ENCODE data around the gene CHMP2A.

CHMP2A gene

DNA sequence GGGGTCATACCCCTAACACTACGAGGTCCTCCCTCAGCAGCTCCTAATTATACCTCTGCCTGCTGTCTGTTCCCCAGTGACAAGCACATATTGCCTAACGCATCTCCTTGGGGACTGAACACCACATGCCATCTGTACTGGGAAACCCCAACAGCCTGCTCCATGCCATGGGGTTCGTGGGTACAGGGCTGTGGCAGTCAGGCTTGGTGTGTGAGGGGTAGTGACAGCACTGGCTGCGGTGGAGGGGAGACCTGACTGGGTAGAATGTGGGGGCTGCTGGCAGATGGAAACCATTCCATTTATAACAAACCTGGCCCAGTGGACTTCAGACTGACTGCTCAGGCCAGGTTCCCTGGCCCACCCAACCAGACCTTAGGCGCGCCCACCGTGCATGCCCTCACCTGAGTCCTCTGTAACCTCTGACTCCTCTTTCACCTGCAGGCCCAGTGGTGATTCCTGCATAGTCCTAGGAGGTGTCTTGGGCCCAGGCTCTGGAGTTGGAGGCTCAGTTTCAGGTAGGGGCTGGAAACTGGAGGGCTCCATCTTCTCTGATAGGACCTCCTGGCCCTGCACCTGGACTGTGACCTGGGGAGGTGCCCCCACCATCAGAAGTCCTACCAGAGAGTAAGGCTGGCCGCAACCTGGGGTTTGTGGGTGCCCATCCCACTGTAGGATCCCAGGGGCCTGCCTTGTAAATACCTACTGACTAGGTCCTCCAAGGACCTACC, 15.2 kb upstream of the CHMP2A start:
- no peak for DNase-seq

DNA sequence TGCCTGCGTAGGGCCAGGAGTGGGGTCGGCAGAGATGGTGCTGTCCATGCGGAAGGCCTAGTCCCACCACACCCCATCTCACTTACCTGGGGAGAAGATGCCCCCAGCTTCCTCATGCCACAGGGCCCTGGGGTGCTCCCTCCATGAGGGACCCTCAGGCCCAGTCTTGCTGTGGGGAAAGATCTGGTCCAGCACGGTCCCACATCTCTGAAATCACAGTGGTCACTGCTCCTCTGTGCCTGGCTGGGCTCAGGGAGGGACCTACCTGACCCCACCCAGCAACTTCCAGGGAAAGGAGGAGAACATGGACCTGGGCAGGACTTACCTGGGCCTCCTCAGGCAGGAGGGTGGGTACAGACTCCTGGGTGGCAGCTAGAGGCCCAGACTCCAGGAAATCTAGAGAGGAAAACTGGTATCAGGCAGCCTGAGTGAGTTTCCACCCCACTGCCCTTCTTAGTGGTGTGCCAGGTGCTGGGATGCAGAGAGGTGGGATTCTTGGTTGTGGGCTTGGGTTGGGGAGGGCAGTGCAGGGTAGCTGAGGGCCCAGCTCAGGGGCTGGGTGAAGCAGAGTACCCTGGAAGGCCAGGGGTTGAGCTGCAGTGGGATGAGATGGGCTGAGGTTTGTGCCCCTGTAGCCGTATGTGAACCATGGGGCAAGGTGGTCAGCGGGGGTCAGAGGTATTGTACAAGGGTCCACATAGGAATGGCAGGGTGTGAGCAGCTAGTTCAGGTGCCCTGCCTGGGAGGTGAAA, 14.5 kb upstream of the CHMP2A start:
- DNase-seq: no peak

DNA sequence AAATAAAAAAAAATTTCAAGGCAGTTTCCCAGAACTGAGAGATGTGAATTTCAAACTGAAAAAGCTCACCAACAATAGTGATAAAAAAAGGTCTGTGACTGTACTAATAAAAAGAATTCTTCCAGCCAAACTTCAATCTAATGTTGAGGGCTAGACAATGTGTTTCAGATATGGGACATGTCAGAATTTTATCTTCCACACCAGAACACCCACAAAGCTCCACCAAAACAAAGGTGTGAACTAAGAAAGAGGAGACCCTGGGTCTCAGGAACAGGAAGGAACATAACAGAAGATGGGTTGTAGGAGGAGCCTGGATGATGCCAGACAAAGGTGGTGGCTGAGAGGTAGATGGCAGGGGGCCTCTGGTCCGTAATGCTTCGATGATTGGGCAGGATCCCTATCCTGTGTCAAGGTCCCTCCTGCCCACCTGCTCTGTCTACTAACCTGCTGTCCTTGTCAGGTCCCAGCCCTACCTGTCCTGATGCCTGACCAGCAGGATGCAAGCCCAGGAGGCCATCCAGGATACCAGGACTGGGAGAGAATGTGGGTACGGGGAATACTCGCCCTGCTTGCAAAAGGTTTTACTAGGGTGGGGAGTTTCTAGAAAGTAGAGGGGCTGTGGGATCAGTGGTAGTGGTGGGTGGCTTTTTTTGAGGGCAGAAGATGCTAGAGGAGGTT, 13.7 kb upstream of the CHMP2A start:
- no peak for DNase-seq

DNA sequence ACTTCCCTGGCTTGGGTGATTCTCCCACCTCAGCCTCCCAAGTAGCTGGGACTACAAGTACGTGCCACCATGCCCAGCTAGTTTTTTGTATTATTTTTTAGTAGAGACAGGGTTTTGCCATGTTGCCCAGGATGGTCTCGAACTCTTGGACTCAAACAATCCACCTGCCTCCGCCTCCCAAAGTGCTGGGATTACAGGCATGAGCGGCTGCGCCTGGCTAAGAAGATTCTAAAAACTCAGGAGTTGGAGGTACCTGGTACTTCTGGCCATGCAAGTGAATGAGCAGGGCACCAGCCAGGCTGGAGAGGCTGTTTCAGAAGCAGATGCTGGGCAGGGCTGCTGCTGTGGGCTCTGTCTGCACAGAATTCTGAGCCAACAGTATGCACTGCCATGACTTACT, 12.1 kb upstream of the CHMP2A start:
- no peak for DNase-seq

DNA sequence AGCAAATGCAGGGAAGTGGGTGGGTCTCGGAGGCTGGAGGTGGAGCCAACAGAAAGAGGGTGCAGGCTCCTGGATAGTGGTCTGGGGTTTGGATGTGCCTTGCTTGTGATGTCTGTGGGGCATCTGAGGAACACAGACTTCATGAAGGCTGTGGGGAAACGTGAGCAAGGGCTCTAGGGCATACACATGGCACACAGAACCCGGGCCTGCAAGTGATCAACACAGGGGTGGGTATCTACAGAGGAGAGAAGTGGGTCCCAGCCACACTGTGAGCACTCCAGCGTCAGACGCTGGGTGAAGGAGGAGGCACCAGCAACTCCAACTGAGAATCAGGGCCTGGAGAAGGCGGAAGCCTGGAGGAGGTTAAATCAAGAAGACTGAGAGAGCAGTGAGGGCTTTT, 8.9 kb upstream of the CHMP2A start:
- DNase-seq: no peak

DNA sequence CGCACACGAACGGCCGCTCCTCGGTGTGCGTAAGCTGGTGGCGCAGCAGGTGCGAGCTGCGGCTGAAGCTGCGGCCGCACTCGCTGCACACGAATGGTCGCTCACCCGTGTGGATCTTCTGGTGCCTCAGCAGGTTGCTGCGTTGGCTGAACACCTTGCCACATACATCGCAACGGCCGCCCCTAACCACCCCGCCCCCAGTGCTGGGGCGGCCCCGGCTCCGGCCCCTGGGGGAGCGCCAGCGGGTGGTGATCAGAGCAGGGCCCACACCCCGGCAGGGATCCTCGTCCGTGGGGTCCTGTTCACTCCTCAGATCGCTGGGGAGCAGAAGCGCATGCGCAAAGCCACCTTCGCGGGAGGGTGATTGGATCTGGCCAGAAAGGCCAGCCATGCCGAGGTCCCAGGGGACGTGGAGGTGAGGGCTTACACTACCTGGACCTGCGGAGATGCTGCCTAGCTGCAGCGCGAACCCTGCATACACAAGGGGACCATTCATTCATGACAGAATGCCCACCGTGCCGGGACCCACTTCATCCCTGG, 8.2 kb upstream of the CHMP2A start:
- no peak for DNase-seq

DNA sequence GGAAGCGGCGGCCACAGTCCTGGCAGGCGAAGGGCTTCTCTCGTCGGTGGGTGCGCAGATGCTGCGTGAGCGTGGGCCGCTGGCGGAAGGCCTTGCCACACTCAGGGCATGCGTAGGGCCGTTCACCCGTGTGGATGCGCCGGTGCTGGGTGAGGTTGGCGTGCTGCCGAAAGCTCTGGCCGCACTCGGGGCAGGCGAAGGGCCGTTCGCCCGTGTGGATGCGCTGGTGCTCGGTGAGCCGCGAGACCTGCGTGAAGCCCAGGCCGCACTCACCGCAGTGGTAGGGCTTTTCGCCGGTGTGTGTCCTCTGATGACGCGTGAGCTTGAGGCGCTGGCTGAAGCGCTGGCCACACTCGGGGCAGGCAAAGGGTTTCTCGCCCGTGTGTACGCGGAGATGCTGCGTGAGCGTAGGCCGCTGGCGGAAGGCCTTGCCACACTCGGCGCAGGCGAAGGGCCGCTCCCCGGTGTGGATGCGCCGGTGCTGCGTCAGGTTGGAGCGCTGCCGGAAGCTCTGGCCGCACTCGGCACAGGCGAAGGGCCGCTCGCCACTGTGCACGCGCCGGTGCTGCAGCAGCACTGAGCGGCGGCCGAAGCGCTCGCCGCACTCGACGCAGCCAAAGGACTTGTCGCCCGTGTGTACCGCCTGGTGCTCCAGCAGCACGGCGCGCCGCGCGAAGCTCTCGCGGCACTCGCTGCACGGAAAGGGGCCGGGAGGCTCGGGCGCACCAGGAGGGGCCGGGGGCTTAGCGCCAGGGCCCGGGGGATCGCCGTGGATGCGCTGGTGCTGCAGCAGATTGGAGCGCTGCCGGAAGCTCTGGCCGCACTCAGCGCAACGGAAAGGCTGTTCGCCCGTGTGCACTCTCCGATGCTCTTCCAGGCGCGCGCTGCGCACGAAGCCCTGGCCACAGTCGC, 7.5 kb upstream of the CHMP2A start:
- DNase-seq: no peak

DNA sequence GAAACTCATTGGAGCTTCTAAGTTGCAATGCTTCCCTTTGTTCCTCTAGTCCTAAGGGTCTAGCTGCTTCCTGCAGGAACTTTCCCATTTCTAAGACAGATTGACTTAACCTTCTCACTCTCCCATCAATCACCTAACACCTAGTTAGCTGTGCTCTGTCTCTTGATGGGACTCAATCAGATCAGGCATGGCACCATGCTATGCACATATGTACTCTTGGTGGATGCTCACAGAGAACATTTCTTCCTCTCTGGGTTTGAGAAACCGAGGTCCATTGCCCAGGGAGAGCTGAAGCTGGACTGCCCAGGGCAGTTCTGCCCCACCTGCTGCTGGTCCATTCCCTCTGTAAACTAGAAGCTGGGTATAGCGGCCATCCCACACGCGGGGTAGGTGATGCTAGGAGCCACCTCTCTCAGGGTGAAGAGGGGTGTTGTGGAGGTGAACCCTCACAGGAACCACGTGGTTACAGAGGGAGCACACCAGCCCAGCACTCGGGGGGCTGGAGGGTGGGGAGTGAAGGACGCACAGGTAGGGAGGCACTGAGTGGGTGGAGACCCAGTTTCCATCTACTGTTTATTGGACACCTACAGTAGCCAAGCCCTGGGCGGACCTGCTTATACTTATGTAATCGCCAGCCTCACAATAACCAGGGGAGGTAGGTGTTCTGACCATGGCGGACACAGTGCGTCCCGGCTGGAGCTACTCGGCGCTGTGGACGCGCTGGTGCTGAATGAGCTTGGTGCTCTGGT, 6.6 kb upstream of the CHMP2A start:
- DNase-seq: no peak

DNA sequence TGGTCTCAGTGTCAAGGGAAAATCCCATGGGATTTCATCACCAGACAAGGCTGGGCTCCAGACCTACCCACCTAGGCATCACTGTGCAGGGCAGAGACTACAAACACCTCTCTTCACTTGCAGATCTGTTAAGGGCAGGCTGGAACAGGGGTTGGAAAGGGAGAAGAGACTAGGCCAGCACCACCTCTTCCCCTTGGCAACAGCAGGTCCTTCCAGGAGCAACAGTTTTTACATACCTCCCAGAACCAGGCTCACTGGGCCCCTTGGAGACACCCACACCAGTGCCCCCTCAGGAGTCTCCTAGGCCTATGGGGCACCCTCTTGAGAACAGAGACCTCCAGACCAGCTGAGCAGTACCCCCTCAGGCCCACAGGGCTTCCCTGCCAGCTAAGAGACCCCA, 6.0 kb upstream of the CHMP2A start:
- no peak for DNase-seq

DNA sequence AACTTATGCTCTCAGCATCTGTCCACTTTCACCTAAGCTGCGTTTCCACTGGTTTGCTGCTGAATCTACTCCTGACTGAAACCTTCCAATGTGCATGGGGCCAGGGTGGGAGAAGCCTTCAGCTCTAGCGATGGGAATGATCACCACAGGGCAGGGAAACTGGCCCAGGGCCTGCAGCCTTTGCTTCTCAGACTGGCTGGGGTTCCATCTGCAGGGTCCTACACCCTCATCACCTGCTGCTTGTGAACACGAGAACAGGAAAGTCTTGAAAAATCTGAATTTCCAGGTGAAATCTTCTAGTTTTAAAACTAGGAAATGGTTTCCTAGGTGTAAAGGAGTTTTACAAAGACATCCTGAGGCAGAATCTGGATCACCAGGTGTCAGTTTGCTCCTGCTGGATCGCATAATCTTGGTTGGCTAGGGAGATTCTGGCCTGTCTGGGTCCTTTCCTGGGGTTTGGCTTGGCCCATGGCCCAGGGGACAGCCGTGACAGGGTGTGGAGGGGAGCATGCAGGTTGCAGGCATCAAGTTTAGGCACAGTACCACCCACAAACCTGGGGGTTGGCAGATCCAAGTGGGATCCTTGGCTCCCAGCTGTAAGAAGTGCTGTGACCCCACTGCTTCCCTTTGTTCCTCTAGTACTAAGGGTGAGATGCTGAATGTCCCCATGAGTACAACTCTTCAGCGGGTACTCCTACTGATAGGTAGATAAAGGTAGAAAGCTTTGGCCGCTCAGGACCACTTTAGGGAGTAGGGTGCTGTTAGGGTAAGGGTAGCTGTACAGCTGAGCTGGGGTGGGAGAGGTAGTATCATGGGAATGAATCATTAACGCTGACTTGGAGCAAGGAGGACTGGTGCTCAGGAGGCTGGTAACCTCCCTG, 5.3 kb upstream of the CHMP2A start:
- DNase-seq: no peak

DNA sequence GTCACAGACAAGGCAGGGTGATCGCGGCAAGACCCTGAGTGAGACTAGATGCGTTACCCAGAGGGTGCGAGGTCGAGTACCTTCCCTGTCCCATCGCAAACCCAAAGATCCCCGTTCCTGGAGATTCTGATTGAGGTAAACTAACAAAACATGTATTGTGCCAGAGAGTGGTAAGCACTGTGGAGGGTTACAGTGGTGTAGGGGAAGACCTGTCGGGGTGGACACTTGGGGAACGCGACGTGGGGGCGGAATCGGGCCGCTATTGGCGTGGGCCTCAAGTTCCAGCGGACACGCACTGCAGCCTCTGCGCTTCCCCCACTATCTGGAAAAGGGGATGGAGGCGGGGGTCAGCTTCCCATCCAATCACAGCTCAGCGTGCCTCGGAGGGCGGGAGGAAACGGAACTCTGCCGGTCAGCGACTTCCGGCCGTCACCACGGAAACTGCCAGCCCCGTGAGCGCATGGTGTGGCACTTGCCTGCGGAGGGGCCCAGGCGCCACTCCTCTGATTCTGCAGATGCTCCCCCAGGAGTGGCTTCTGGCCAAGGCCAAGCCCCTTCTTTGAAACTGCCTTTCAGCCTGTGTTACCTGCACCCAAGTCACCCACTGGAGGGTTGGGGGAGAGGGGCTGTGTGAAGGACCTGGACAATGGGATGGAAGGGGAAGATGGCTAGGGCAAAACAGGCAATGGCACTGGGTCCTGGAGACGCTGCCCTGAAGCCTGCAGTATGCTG, 4.5 kb upstream of the CHMP2A start:
- no peak for DNase-seq

DNA sequence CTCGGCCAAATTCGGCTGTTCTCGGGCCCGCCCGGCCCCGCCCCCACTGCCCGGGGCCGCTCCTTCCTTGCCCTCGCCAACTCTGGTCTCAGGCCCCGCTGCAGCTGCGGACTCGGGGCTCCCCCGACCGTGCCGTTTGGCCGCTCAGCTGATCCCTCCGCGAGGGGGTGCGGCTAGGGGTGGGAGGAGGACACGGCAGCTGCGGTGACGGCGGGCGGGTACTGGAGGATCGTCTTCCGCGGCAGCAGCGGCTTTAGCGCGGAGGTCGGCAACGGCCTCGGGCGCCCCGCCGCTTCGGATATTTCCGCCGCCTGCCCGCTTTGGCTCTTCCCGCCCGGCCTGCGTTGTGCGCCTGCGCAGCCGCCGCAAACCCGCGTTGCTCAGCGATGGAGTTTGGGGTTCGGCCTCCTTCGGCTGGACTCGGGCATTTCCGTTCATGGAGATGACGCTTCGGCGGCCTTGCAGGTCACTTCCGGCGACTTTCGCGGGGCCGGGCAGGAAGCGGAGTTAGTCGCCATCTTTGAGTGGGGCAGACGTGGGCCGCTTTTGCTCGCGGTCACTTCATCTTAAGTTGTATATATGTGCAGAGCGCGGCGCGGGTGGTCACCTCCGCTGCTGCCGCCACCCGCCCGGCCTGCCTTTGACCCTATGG, 3.8 kb upstream of the CHMP2A start:
- no peak for DNase-seq

DNA sequence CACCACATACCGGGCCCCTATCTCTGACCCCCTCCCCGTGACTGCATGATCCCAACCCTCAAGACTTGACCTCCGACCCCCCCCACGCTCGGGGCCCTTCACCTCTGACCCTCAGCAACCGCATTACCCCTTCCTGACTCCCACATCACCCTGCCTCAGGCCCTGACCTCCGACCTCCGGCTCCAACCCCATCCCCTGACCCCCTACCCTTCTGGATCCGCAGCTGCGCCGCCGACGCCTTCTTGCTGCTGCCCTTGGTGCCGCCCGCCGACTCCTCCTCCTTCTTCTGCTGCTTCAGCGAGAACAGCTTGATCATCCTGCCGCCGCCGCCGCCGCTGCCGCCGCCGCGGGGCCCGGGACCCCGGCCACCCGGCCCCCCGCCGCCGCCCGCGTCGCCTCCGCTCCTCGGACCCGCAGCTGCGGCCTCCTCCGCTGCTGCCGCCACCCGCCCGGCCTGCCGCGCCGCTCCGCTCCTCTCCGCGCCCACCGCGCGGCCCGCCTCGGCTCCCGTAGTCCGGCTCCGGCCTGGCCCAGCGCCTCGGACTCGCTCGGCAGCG, 3.2 kb upstream of the CHMP2A start, which contains the start of gene UBE2M:
Gene UBE2M (minus strand): TSS at position 546 of the 557 bp plus-strand sequence. CDS start 230 bp downstream, at position 316.
- DNase-seq: no peak

DNA sequence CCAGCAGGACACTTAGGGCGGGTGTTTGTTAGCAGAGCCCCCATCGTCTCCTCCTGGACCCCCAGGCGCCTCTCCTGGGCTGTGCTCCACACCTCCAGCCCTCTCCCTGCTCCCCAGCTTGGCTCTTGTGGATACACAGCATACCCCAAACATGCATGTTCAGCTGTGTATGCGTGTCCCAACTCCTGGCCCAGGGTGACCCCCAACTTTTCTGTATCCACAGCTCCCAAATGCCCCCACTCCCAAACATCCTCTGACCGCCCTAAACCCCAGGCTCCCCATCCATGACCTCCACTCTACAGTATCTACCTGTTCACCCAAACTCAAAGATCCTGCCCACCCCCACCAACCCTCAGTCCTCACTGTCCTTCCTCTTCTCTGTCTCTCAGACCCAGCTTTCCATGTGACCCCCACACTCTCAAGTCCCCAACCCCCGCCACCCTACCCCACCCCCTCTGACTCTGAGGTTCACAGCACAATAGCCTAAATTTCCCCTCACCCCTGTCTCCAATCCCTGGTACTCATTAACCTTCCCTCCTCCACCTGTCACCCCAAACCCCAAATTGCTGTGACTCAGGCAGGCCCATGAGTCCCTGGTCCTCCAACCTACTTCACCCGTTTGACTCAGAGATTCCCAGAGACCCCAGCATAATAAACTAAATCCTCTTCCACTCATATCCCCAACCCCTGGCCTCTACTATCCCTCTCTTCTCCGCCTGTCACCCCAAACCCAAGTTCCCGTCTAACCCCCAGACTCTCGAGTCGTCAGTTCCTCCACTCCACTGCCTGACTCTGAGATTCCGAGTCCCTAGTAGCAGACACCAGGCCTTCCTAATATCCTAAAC, 2.5 kb upstream of the CHMP2A start:
- DNase-seq: no peak

DNA sequence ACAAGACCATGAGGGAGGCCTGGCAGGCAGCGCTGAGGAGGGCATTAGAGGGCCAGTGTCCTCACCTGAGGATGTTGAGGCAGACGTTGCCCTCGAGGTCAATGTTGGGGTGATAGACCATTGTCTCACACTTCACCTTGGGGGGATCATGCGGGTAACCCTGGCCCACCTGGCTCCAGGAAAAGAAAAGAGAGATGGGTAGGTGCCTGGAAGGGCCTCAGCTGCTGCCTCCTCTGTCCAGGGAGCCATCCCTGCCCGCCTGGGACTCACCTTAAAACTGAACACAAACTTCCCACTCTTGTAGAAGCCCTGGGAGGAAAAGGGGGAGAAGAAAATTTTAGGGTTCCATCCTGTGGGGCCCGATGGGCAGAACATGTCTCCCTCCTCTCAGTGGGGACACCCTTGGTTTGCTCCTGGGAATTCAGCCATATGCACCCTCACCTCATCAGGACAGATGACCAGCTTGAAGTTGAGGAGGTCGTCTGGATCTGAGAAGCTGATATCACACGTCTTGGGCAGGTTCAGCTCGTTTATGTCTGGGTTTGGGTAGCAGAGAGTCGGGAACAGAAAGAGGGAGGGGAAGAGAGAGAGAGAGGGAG, 1.8 kb upstream of the CHMP2A start:
- DNase-seq: no peak

DNA sequence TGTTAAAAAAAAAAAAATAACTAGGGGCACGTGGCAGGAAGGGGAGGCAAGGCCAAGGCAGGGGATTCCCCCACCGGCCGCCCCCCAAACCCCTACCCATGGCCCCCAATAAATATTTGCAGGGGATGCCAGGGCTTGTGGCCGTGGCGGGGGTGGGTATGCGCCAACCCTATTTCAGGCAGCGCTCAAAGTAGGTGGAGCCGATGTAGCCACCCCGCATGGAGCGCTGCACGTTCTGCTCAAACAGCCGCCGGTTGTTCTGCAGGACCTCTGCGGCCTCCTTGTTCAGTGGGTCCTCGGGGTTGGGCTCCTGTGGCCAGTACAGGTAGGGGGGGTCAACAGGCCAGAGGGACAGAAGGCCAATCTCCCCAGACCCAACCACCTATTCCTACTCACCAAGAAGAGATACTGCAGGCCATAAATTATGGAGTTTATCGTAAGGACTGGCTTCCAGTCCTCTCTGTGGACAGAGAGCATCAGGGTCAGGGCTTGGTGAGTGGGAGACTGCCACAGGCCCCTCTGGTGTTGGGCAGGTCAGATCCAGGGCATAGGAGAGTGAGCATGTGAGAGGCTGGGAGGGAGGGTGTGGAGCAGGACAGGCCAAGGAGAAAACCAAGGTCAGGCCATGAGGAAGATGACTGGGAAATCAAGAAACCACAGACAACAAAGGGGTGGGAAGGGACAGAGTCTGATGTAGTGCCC, 1.2 kb upstream of the CHMP2A start:
- no peak for DNase-seq

DNA sequence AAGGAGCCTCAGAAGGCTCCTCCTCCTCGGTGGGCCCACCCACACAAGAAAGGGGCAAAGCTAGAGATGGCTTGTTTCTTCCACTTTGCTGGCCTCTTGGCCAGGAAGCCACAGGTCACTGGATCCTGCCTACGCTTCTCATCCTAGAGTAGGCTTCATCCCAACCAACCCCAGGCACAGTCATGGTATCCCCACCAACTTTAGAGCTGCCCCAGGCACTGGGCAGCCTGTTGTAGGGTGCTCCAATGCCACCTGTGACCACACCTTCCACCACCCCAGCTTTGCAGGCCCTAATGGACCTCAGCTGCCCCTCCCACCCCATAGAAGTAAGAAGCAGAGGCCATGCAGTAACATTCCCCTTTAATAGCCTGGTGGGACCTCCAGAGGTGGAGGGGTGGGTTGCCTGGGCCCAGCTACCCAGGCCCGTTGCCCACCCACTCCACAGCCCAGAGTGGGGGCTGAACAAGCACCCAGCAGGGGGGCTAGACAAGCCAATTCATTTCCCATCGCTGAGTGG, 522 bp upstream of the CHMP2A start:
- DNase-seq: no peak
